ENCODE data around the gene ZNF638.

Gene ZNF638

GRCh38 chr2:71481111-71481510 is 149.5 kb downstream of the ZNF638 start:
- TF ChIP-seq, protein P1, sequence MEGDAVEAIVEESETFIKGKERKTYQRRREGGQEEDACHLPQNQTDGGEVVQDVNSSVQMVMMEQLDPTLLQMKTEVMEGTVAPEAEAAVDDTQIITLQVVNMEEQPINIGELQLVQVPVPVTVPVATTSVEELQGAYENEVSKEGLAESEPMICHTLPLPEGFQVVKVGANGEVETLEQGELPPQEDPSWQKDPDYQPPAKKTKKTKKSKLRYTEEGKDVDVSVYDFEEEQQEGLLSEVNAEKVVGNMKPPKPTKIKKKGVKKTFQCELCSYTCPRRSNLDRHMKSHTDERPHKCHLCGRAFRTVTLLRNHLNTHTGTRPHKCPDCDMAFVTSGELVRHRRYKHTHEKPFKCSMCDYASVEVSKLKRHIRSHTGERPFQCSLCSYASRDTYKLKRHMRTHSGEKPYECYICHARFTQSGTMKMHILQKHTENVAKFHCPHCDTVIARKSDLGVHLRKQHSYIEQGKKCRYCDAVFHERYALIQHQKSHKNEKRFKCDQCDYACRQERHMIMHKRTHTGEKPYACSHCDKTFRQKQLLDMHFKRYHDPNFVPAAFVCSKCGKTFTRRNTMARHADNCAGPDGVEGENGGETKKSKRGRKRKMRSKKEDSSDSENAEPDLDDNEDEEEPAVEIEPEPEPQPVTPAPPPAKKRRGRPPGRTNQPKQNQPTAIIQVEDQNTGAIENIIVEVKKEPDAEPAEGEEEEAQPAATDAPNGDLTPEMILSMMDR (IDR thresholded peaks at IDR 0.05; ENCODE audit: insufficient read depth, low read depth, low read length, missing control alignments): no peak
- no peak for DNase-seq (ENCODE audit: low read depth)
- H3K4me3 ChIP-seq (ENCODE audit: low read depth, low read length): no peak overlapping the region

DNA sequence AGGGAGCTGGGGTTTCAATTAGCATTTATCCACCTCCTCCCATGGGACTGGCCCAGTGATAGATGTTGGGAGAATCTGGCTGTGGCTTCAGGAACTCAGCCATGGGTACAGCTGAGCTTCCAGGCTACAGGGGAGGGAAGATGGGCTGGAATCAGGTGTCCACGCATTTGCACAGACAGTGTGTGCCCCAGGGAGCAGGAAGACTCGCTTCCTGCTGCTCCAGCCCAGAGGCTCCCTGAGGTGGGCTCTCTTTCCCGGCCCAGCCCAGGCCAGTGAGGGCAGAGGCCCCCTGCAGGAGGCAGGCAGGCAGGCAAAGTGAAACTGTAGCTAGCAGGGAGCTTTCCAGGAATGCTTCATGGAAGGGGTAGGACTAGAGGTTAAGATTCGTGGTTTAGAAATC is 150.5 kb downstream of the ZNF638 start:
- DNase-seq (ENCODE audit: low read depth): no peak
- H3K4me3 ChIP-seq (ENCODE audit: low read depth, low read length): no peak overlapping the region
- TF ChIP-seq, protein P1 (IDR thresholded peaks at IDR 0.05; ENCODE audit: insufficient read depth, low read depth, low read length, missing control alignments): no peak

- no peak overlapping the region for H3K4me3 ChIP-seq (ENCODE audit: low read depth, low read length)
- DNase-seq (ENCODE audit: low read depth): no peak
- TF ChIP-seq, protein P1 (IDR thresholded peaks at IDR 0.05; ENCODE audit: insufficient read depth, low read depth, low read length, missing control alignments): no peak
These were observed 151.7 kb downstream of the ZNF638 start for GRCh38 chr2:71483246-71483645.

GRCh38 chr2:71484354-71484753 is 152.8 kb downstream of the ZNF638 start:
- TF ChIP-seq, protein P1 (IDR thresholded peaks at IDR 0.05; ENCODE audit: insufficient read depth, low read depth, low read length, missing control alignments): no peak
- H3K4me3 ChIP-seq (ENCODE audit: low read depth, low read length): no peak overlapping the region
- no peak for DNase-seq (ENCODE audit: low read depth)

Data from GM12865 (cell line).